HG02884 (cell line): ENCODE measurements around the gene MCC.

Experiments used
- ATAC-seq: cut with Tn5 transposase; IDR thresholded peaks from one replicate; pipeline ENCODE4 v1.9.1; 2021; ENCODE audit warnings: mild to moderate bottlenecking, moderate library complexity; ENCODE audit not compliant: unreplicated experiment

MCC gene

DNA sequence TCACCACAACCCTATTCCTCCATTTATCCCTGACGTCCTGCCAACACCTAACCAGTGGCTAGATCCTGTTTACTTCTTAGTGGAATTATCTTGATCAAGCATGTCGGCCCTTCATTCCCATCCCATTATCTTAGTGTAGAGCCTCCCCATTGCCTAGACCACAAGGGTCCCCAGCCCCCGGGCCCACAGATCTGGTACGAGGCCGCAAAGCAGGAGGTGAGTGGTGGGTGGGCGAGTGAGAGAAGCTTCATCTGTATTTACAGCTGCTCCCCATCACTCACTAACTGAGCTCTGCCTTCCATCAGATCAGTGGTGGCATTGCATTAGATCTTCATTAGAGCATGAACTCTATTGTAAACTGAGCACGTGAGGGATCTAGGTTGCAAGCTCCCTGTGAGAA is 236.2 kb downstream of the MCC start:
- ATAC-seq: no peak

DNA sequence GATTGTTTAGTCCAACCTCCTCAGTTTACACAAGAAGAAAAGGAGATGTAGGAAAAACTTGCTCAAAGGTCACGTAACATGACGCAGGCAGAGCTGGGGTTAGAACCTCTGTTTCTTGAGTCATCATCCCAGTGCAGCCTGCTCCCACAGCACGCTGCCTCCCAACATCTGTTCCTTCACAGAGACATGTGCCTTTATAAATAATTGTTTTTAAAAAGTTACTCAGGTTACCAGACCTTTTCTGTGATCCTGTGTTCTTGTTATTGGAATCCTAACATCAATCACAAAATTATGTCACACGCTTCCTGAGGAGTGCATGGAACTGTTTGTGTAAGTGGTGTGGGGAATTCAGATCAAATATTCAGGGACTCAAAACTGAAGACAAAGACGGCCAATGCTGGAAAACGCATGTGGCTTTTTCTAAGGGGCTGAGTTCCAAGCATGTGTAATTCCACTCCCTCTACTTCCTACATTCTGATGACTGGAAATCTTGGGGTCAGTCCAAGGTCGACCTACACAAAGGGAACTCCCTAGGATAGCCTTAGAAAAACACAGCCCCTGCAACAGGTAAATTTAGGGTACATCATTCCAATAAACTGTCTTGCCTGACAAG is 237.8 kb downstream of the MCC start:
- ATAC-seq: no peak

DNA sequence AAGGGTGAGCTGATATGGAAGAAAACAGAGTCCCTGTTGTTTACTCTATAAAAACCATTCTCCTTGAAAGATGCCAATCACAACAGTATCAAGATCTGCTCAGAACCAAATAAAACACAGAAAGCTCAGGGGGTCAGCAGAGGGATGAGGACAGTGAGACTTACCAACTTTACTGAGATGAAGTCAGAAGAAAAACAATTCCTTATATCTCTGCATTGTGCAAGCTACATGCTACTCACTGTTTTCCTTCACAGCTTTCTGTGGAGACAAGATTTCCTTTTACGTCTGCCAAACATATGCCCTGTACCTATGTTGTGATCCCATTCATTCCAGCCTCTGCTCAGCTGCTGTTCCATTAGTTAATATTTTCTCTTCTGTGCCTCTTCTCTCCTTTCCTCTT is 239.0 kb downstream of the MCC start:
- ATAC-seq: no peak

DNA sequence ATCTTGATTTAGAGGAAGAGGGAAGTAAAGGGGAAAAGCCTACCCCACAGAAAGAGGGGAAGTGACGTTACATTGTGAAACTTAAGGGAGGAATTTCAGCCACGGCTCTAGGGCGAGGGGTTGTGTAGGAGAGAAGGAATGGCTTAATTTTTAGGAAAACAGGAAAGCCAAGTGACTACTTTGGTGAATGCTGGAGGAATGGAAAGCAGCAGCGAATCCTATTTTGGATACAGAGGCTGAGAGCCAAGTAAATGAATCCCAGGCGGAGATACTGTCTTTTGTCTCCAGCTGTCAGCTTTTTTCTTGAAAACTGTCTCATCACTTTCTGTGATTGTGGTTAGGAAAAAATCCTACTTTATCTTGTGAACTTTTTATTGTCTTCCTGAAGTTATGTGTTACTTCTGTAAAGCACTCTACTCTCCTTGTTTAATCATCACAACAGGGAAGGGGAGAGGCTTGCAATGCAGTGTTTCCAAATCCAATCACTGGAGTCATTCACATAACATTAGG is 241.8 kb downstream of the MCC start:
- ATAC-seq: no peak

DNA sequence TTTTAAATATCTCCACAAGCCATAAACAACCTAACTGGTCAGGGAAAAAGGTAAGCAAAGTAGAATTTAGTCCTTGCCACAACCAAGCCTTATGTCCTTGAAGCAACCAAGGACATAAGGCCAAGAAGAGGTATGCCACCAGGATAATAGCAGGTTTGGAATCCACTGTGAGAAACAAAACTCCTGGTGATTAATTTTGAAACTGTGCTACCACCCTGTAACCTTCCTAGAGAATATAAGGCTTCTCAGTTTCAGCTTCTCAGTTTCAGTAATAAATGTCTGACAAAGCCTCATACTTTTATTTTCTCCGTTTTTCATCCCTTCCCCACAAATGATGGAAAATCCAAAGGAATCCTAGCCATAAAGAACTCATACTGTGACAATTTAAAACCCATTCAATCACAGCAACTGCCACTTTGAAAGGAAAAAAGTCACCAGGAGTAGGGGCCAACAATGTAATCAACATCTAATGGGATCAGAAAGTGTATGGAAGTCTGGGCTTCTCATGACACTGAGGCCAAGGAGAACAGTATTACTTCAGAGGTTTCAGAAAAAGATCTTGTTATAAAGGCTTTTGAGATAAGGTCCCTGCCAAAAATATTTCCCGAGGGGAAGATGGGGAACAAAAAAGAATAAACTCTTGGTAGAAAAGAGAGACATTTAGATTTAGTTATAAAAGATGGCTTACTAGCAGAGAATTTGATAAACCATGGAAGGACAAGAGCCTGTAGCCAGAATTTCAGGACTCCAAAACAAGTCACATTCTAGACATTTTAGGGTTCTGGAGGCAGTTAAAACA is 242.6 kb downstream of the MCC start:
- ATAC-seq: no peak

DNA sequence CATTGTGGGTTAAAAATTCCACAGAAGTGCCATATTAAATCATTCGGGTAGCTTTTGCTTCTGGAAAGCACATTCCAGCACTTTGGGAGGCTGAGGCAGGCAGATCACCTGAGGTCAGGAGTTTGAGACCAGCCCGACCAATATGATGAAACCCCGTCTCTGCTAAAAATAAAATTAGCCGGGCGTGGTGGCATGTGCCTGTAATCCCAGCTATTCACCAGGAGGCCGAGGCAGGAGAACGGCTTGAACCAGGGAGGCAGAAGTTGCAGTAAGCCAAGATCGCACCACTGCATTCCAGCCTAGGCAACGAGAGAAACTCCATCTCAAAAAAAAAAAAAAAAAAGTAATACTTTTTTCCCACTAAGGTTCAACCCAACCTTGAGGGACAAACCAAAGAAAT is 243.3 kb downstream of the MCC start:
- ATAC-seq: no peak

DNA sequence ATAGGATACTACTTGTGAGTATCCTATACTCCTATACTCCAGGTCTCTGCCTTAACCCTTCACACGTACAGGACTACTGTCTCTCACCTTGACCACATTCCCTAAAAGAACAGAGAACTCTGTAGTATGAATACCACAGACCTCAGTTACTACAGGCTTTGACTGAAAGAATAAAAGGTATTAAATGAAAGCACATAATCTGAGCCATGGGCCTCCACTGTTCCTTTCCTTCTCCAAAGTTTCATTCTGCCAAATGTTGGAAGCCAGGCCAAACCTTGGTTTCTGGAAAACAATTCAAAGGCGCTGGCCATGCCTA is 244.9 kb downstream of the MCC start:
- ATAC-seq: no peak

DNA sequence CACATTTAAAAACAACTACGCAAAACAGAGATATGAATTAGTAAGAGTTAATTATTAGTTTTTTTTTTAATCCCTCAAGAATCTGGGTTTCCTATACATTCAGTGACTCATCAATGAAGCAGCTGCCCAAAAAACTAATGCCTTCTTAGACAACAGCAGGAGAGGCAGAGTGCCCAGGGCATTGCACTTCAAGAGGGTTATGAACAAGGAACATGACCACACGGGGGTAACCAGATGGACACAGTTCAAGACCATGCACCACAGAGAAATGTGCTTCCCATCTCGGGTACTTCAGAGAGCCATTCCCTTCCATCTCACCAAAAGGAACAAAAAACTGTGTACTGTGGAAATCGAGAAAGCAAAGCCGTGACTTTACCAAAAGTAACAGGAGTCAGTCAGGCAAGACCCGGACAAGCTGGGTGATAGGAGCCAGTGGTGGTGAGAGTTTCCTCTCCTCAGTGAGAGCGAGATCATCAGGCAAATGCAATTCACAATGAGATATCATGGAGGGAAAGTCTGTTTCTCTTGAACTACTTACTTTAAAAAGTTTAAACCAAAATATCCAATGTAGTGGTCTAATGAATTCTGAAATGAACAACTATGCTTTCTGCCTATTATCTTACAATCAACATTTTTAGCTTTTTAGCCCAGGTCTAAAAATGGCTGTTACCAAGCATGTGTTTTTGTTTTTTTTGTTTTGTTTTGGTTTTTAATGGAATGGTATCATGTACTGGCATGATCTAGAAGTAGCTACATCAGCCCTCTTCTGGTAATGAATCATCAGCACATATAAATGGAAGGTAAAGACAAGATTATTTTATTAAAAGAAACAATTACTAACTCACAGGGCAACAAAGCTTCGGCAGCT is 245.5 kb downstream of the MCC start:
- ATAC-seq: no peak

DNA sequence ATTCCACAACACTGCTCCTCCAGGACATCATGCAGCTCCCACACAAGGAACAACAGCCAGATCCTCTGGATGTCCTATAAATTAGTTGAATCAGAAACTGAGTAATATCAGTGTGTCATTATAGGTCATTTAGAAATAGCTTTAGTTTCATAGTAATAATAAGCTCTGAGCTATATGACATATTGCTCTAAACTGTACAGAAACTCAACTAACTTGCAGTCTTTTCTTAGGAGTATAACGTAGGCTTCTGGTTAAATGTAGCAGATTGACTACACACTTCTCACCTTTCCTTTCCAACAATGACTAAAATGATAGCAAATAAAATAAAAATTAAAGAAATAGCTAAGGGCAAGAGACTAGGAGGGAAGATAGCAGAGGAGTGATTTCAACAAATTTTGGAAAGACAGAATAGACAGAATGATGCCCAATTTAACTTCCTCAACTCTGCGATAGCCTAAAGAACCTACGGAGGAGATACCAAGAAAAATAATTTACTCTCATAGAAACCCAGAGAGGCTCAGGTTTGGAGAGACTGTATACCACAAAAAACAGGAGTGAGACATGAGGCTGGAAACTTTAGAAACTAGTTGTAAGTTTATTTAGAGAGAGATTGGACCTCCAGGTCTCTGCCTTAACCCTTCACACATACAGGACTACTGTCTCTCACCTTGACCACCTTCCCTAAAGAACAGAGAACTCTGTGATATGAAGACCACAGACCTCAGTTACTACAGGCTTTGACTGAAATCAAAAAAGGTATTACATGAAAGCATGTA is 247.1 kb downstream of the MCC start:
- no peak for ATAC-seq

DNA sequence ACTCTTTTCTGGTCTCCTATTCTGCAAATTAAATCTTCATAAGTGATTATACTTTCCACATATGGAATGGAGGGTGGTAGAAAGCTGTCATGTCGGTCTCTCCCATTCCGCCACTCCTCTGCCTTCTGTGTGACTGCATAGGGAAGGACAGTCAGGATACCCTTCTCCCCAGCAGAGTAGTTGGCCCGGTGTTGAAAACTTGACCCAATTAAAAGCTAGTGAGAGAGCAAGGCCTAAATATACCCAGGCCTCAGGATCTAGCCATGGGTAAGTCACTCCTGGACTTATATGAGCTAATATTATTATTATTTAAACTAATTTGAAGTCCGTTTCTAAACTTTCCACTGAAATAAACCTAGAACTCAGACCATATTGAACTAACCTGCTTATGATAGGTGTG is 248.2 kb downstream of the MCC start:
- ATAC-seq: no peak

DNA sequence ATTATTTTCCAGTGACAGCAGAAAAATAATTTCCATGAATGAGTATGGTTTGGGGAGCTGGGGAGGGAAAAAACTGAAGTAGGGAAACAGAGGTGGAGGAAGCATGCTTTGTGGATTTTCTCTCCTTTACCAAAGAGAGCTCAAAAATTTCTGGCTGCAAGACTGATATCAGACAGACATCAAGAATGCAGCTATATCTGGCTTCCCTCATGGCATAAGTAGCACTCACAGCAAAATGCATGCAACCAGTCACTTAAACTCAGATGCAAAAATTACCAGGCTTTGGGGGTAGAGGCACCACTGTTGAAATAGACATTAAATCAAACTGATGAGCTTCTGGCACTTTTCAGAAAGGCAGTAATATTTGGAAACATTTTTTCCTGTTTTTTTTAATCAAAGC is 250.4 kb downstream of the MCC start:
- ATAC-seq: no peak

DNA sequence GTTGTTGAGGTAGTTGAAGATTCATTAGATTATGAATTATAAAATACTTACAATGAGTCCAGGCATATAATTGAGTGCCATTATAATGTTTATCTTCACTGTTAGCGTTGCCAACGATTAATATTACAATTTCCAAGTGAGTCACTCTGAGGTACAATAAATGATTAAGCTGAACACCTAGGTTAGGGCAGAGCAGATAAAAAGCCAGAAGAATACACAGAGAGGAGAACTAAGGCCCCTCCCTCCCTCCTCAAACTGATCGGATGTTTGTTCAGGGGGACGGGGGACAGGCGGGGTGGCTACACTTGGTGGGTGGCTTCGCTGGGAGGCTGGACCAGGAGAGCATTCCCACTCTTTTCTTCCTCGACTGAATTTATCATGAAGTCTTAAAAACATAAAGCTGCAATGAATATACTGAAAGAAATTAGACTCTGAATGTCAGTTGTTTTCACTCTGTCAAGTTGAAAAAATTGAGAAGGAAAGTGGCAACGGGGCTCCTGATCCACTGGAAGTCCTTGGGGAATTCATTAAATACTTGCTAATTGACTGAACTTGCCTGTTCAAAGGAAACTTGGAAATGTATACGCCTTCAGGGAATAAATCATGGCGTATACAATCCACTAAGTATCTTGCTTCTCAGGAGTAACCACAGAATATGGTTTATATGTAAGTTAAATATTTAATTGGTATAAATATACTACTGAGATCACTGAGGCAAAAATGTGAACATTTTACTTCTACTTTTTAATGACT is 251.5 kb downstream of the MCC start:
- no peak for ATAC-seq

DNA sequence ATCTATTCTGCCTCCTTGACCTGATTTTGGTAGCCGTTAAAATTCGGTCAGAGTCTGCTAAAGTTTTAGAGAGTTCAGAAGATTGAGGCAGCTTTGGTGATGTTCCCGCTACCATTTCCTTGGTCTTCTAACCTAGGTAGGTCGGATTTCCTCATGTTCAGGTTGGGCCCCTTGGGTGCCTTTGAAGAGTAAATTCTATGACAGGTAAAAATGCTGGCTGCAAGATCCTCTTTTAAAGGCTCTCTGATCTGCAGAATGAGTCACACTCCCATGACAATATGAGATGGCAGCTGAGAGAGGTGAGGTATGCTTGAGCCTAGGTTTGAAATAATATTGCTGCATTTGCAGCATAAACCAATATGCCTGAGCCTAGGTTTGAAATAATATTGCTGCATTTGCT is 252.4 kb downstream of the MCC start:
- ATAC-seq: no peak

DNA sequence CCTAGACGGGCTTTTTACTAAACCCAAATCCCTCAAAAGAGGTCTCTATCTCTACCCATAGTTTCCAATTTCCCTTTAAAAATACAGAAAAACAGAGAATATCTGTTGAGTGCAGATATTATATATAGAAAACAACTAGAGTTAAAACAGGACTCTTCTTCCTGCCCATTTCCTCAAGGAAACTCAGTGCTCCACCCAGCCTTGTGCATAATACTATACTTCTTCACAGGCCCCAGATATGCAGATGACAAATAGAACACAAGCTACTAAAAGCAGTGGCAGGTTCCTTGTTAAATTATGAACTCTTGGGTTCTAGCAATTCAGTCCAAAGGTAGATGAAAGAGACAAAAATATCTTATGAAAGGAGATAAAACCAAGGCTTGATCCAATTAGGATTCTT is 253.7 kb downstream of the MCC start:
- ATAC-seq: no peak

DNA sequence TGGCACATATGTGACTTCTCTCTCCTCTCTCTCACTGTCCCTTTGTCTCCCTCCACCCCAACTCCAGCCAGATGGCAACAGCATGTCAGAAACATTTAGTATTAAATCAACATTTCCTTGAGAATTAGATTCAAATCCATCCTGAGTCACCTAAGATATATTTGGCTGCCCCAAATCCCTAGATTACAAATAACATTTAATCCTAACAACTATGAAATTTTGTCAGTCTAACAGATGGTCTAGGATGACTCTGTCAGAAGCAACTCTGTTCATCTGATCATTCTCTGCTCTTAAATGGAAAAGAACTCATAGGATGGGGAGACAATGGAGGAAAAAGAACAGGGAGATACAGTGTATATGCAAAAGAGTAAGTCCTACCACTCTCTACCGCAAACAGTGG is 254.6 kb downstream of the MCC start:
- ATAC-seq: no peak

DNA sequence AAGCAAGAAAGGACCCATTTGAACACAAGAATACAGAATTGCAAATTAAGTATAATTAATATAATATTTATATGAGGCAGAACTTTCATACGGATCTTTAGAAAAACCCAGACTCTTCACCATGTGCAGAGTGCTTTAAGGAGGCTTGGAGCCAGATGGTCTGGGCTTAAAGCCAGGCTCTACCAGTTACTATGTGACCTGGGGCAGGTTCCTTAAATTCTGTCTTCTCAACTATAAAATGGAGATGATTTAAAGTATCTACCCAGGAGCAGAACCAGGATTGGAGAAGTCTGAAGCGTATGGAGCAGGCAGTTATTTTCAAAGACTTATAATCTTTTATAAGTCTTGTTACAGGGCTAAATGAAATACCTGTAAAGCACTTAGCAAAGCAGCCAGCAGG is 255.6 kb downstream of the MCC start:
- no peak for ATAC-seq

DNA sequence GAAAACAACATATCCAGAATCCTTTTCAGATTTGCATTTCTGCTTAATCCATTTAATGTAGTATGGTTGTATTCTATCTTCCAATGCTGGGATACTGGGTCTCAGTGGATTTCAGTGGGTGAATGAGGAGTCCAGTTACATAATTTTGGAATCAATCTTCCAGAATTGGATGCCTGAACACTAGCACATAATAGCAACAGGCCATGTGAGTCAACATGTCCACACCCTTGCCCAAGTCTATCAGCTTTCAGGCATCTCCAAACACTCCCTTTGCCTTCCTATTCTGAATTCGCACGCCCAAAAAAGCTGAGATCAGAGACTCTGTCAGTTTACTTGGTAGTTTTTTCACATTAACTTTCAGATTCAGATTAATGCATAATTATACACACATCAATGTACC is 256.0 kb downstream of the MCC start:
- ATAC-seq: no peak

DNA sequence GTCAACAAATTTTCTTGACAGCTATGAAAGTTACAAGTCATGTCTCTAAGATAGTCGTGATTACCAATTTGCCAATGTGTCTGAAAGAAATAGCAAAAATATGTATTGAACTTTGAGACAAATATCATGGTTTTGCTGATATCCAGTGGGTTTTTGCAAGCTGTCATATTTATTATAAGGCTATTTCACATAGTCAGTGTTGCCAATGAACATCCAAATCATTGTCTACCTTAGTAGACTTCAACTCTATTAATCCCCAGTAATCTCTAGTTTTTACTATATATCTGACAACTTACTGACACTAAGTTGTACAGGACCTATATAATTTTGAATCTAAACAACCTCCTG is 256.6 kb downstream of the MCC start:
- ATAC-seq: no peak

DNA sequence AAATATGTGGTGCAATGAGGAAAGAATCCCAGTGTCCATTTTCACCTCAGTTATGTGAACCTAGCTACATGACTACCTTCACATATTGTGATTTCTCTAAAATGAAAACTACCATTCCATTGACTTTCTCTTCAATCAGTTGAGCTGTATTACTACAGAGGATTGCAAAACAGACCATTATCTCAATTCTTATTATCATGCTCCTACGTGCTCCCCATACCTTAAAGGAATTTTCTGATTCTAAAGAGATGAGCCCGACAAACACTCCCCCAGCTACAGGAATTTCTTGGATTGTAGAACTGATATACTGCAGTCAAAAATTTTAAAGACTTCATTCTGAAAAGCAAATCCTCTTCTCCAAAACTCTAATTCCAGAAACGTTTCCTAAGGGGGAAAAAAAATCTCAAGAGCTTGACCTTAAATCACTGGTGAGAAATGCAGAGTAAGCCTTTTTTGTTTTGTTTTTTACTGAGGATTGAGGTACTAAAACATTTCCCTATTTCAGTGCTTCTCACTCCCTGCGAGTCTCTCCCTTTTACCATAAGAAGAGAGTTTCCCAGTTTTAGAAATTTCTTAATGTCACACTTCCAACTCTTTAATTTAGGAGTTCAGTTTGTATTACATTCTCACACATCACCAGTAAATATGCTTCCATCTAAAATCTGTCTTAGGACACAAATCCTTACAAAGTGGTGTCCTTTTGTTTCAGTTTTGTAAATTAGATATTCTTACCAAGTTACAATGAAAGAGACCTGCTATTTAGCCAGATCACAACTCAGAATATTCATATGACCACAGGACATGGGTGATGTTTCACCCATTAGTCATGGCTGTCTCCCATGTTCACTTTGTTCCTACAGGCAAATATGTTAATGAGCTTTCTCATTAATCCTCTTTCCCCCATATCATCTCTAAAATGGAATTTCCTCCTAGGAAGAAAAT is 257.3 kb downstream of the MCC start:
- ATAC-seq: no peak
